GM12874 (cell line): ENCODE data around the gene RPS25.
A peak's percentile ranks its signal among the peaks of the same experiment; 100 is the strongest.

Experiments used
- TF ChIP-seq, protein P1 (sequence below): IDR thresholded peaks from 2 replicates; pipeline ENCODE4 v1.5.1; 2011; ENCODE audit warnings: low read depth, mild to moderate bottlenecking, control low read depth, low read length, moderate library complexity; ENCODE audit not compliant: insufficient read depth

Gene RPS25

DNA sequence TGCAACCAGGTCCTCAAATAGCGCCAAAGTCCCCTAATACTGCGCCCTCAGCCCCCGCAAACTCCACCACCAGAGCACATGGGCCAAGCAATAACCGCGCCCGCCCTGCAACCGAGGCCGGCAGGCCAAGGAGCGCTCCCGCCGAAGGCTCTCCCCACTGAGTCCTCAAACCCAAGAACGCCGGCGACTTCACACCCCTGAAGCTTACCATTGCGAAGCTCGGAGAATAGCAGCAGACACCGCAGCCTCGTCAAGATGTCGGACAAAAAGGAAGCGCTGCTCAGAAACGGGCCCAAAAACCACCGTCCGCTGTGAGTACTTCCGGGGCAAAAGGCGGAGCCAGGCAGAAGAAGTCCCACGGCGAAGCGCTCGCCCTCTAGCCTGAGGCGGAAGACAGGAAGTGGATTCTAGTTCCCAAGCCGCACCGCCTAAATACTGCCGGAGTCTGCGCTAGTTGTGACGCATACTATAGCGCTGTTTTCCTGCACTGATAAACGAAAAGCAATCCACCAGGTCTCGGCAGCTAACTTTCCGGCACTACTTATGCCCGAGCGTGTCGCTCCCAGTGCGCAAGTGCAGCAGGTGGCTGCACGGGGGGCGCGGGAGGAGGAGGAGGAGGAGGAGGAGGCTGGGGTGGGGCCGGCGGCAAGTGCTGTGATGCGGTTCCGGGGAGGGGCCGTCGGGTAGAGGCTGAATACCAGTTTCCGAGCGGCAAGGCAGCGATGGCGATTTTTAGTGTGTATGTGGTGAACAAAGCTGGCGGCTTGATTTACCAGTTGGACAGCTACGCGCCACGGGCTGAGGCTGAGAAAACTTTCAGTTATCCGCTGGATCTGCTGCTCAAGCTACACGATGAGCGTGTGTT, at the start of gene RPS25, which contains the start of gene TRAPPC4:
TSS of gene RPS25 (minus strand) at position 270 of the 865 bp plus-strand sequence. CDS start at position 211, 59 bp downstream.
TSS of gene TRAPPC4 (plus strand) at position 693 of the 865 bp plus-strand sequence. CDS start at position 723, 30 bp downstream.
- TF ChIP-seq, protein P1, sequence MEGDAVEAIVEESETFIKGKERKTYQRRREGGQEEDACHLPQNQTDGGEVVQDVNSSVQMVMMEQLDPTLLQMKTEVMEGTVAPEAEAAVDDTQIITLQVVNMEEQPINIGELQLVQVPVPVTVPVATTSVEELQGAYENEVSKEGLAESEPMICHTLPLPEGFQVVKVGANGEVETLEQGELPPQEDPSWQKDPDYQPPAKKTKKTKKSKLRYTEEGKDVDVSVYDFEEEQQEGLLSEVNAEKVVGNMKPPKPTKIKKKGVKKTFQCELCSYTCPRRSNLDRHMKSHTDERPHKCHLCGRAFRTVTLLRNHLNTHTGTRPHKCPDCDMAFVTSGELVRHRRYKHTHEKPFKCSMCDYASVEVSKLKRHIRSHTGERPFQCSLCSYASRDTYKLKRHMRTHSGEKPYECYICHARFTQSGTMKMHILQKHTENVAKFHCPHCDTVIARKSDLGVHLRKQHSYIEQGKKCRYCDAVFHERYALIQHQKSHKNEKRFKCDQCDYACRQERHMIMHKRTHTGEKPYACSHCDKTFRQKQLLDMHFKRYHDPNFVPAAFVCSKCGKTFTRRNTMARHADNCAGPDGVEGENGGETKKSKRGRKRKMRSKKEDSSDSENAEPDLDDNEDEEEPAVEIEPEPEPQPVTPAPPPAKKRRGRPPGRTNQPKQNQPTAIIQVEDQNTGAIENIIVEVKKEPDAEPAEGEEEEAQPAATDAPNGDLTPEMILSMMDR, result no peak

DNA sequence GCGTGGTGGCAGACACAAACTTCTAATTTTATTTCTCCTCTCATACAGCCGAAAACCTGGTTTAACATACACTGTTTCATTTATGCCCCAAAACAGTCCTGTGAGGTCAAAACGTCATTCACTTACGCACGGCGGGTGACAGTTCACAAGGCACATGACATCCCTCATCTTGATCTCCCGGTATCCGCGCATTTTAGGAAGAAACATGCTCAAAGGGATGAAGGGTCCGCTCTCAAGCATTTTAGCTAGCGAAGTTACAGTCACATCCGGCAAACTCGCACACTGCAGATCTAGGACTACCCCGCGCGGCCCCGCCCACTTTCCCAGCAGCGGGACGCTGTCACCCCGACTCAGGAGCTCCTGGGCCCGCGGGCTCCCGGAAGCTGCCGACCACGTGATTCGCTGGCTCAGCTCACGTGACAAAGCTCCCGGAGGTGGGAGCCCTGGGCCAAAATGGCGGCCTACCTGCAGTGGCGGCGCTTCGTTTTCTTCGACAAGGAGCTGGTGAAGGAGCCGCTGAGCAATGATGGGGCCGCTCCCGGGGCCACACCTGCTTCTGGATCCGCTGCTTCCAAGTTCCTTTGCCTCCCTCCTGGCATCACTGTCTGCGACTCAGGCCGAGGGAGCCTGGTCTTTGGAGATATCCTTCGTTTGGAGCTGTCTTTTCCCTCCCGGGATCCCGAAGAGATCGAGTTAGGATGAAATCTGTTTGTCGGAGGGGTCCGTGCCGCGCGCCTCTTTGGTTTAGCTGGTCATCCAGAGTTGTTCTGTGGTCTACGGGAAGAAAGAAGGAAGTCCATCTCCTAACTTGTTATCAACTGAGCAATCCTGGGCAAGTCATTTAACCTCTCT, 49.5 kb upstream of the RPS25 start, which contains the start of gene VPS11:
TSS of gene VPS11 (plus strand) at position 448 of the 852 bp plus-strand sequence. CDS start at position 454, 6 bp downstream.
- TF ChIP-seq, protein P1, result no peak

DNA sequence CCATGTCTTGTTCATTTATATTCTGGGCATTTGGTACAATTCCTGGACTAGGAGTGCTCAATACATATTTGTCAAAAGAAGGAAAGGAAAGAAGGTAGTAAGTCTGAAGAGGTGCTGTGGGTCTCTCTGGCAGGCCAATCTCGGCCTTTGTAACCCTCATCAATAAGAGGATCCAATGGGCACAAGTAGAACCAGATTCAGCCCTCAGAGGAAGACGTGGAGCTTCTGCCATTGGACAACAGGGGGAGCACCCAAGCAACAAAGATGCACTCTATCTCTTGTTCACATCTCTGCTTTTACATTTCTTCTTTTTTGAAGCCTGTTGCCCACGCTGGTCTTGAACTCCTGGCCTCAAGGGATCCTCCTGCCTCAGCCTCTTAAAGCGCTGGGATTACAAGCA, 47.2 kb upstream of the RPS25 start:
- TF ChIP-seq, protein P1, result peak; percentile 69

DNA sequence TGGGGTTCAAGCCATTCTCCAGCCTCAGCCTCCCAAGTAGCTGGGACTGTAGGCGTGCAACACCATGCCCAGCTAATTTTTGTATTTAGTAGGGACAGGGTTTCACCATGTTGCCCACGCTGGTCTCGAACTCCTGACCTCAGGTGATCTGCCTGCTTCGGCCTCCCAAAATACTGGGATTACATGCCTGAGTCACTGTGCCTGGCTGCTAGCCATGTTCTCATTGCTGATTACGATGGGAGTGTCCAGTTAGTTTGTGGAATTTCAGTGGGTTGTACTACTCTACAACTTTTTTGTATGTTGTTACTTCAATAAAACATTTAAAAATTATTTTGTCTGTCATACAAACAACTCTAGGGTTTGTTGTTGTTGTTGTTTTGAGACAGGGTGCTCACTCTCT, 44.6 kb upstream of the RPS25 start:
- TF ChIP-seq, protein P1, result no peak

DNA sequence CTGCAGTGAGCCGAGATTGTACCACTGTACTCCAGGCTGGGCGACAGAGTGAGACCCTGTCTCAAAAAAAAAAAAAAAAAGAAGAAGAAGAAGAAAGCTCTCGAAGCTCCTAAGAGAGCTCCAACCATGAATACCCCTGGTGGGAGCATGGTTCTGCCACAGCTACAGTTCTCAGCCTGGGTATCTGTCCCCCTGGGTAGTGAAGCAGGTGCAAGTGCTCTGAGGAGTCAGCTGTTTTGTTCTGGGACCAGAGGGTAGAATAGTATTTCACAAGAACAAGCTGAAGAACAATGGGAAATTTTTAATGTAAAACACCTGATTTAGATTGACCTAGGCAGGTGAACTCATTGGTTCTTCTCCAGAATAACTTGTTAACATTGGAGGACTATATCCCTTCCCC, 43.1 kb upstream of the RPS25 start:
- TF ChIP-seq, protein P1, result no peak

DNA sequence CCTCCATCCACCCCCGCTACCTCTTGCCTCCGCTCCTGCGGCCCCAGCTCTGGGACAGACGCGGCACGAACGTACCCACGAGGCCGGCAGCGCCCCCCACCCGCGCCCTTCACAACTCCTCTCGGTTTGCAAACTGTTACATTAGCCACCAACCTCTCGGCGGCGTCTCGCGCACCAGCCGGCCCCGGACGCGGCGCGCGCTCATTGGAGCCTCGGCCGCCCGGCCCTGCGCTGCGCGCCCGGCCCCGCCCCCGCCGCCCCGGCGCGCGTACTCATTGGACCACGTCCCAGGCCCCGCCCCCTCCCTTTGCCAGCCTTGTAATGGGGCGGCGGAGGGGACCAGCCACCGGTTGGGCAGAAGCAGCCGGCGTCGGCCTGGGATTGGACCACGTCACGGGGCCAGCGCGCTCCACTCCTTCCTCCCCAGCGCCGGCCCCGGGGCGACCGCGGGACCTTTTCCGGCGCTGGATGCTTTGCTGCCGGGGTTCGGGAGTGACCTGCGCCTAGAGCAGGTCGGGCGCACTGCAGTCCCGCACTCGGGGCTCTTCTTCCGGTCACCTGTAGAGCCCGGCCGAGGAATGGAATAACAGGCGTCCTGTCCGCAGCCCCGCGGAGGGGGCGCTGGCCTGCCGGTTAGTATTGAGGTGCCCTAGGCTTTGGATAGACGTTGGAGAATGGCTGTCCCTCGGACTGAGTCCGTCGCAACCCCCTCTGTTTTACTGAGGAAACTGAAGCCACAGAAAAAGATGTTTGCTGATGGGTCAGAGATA, 39.0 kb upstream of the RPS25 start, which contains the start of gene HYOU1:
TSS of gene HYOU1 (minus strand) at position 206 of the 770 bp plus-strand sequence. CDS start 1,045 bp downstream, outside the sequence.
- TF ChIP-seq, protein P1, result peak; percentile 30
